ENCODE results near the gene RNU5B-1.

The RNU5B-1 gene

DNA sequence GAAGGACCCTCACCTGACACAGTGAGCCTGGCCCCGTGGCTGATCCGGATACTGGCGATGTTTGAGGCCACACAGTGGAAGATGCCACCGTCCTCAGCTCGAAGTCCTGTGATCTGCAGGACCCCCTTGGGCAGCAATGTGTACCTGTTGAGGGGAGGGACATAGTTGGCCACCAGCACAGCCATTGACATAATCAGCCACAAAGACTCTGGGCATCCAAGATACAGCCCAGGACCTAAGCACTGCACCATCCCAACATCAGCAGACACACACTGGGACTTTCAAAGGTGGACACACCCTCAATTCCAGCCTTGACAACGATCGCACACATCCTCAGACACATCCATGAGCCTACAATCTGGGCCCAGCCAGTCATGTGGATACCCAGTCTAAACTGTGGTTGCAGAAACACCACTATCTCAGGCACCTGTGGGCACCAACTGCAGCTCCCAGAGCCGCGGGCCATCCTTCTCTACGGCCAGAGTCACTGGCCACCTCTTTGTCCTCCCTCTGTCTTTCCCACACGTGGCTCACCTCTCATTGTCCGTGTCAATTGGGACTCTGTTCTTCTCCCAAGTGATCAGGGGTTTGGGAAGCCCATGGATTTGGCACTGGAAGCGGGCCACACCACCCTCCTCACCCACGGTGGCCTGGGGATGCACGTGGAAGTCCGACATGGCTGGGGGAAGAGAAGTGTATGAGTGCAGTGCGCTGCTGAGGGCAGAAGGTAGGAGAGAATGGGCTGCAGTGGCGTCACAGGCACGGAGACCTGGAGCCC is 31.0 kb downstream of the RNU5B-1 start:
- no peak overlapping the region for H3K4me3 ChIP-seq (ENCODE audit: control insufficient read depth, low read depth, low read length)
- DNase-seq (ENCODE audit: low read depth) = no peak
- no peak for TF ChIP-seq CTCF (IDR thresholded peaks at IDR 0.05; ENCODE audit: control insufficient read depth, insufficient read depth, low read depth, low read length, missing control alignments)

DNA sequence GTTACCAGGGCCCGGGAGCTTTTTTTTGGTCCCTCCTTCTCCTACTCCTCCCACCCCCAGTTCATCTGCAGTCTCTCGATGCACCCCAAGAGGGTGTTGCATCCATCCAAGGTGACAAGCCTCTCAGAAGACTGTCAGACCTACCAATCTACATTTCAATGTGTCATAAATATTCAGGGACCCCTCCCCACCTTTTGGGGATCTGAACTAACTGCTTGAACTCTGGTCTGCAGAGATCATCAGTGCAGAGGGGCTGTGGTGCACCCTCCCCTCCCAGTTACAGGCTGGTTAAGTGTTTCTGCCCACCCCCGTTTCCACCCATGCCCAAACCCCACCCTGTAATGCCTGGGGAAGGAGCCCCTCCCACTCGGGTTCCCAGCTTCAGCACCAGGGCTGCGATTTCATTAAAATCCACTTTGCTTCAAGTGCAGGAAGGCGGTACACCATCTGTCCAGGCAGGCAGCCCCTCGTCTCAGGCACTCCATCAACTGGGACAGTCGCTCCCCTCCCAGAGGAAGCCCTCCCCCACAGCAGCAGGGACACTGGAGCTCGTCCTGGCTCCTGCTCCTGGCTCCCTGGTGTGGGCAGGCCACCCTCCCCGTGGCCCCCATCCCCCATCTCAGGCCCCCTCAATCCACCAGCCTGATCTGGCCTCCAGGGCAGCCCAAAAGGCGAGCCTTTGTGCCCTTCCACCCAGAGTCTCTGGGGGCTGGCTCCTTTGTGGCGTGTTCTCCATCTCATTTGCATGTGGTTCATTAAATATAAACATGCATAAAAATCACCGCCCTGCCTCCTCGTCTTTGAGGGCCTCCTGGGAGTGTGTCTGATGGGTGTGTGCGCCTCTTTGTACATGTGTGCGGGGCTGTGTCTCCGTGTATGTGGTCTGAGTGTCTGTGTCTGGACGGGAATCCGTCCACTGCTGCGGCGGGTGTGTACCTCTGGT is 32.3 kb downstream of the RNU5B-1 start:
- no peak overlapping the region for H3K4me3 ChIP-seq (ENCODE audit: control insufficient read depth, low read depth, low read length)
- no peak for TF ChIP-seq CTCF (IDR thresholded peaks at IDR 0.05; ENCODE audit: control insufficient read depth, insufficient read depth, low read depth, low read length, missing control alignments)
- no peak for DNase-seq (ENCODE audit: low read depth)

- no peak overlapping the region for H3K4me3 ChIP-seq (ENCODE audit: control insufficient read depth, low read depth, low read length)
- no peak for DNase-seq (ENCODE audit: low read depth)
- no peak for TF ChIP-seq CTCF (IDR thresholded peaks at IDR 0.05; ENCODE audit: control insufficient read depth, insufficient read depth, low read depth, low read length, missing control alignments)
These were observed 33.1 kb downstream of the RNU5B-1 start for GRCh38 chr15:65337436-65338070.

- TF ChIP-seq CTCF (IDR thresholded peaks at IDR 0.05; ENCODE audit: control insufficient read depth, insufficient read depth, low read depth, low read length, missing control alignments) = no peak
- DNase-seq (ENCODE audit: low read depth) = no peak
- H3K4me3 ChIP-seq (ENCODE audit: control insufficient read depth, low read depth, low read length) = no peak overlapping the region
These were observed 33.9 kb downstream of the RNU5B-1 start for GRCh38 chr15:65338366-65338765.

DNA sequence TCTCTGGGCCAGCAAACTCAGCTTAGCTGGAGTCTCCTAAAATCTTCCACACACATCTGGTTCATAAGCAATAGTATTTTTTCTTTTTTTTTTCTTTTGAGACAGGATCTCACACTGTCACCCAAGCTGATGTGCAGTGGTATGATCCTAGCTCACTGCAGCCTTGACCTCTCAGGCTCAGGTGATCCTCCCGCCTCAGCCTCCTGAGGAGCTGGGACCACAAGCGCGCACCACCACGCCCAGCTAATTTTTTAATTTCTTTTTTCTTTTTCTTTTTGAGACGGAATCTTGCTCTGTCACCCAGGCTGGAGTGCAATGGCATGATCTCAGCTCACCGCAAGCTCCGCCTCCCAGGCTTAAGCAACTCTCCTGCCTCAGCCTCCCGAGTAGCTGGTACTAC is 34.3 kb downstream of the RNU5B-1 start:
- no peak for TF ChIP-seq CTCF (IDR thresholded peaks at IDR 0.05; ENCODE audit: control insufficient read depth, insufficient read depth, low read depth, low read length, missing control alignments)
- DNase-seq (ENCODE audit: low read depth) = no peak
- no peak overlapping the region for H3K4me3 ChIP-seq (ENCODE audit: control insufficient read depth, low read depth, low read length)

- TF ChIP-seq CTCF (IDR thresholded peaks at IDR 0.05; ENCODE audit: control insufficient read depth, insufficient read depth, low read depth, low read length, missing control alignments) = no peak
- DNase-seq (ENCODE audit: low read depth) = no peak
- H3K4me3 ChIP-seq (ENCODE audit: control insufficient read depth, low read depth, low read length) = no peak overlapping the region
These were observed 34.9 kb downstream of the RNU5B-1 start for GRCh38 chr15:65339416-65339815.

Data from AG09309 (cell line).